MV-4-11 (cell line): ENCODE measurements around the gene KPNA4.
A peak's percentile ranks its signal among the peaks of the same experiment; 100 is the strongest.
"Not testable (repeated sequence)": the region's sequence is repeated elsewhere in the genome, so short reads cannot be mapped to it uniquely, and the experiment has no call there.

Experiments
- DNase-seq: peaks from one replicate; lab custom pipeline; 2025; lab: John Stamatoyannopoulos, UW

KPNA4 gene

GRCh38 chr3:160490166-160490565 is 75.2 kb downstream of the KPNA4 start:
- DNase-seq: no peak

- peak; percentile 48 for DNase-seq
These were observed 78.9 kb downstream of the KPNA4 start for GRCh38 chr3:160486459-160486869.

- DNase-seq: no peak
These were observed 82.6 kb downstream of the KPNA4 start for GRCh38 chr3:160482796-160483195.

- no peak for DNase-seq
These were observed 83.5 kb downstream of the KPNA4 start for GRCh38 chr3:160481856-160482255.

GRCh38 chr3:160480931-160481330 is 84.4 kb downstream of the KPNA4 start:
- DNase-seq: no peak

- DNase-seq: no peak
These were observed 86.0 kb downstream of the KPNA4 start for GRCh38 chr3:160479376-160479775.

GRCh38 chr3:160478338-160478737 is 87.0 kb downstream of the KPNA4 start:
- DNase-seq: peak; percentile 35

- no peak for DNase-seq
These were observed 87.6 kb downstream of the KPNA4 start for GRCh38 chr3:160477750-160478149.

GRCh38 chr3:160475884-160476283 is 89.5 kb downstream of the KPNA4 start:
- DNase-seq: no peak

GRCh38 chr3:160475153-160475552 is 90.2 kb downstream of the KPNA4 start:
- no peak for DNase-seq

- no peak for DNase-seq
These were observed 90.9 kb downstream of the KPNA4 start for GRCh38 chr3:160474416-160474838.

GRCh38 chr3:160473978-160474377 is 91.4 kb downstream of the KPNA4 start:
- no peak for DNase-seq

GRCh38 chr3:160473221-160473620 is 92.2 kb downstream of the KPNA4 start:
- DNase-seq: no peak

- DNase-seq: no peak
These were observed 93.0 kb downstream of the KPNA4 start for GRCh38 chr3:160472344-160472743.

GRCh38 chr3:160471892-160472291 is 93.5 kb downstream of the KPNA4 start:
- DNase-seq: no peak

- no peak for DNase-seq
These were observed 95.2 kb downstream of the KPNA4 start for GRCh38 chr3:160470181-160470580.

GRCh38 chr3:160464971-160465370 is 100.4 kb downstream of the KPNA4 start:
- no peak for DNase-seq

- DNase-seq: no peak
These were observed 101.0 kb downstream of the KPNA4 start for GRCh38 chr3:160464321-160464720.

GRCh38 chr3:160460033-160460432 is 105.3 kb downstream of the KPNA4 start:
- no peak for DNase-seq

- DNase-seq: no peak
These were observed 105.9 kb downstream of the KPNA4 start for GRCh38 chr3:160459450-160459970.

GRCh38 chr3:160458151-160458550 is 107.2 kb downstream of the KPNA4 start:
- DNase-seq: no peak

GRCh38 chr3:160455846-160456245 is 109.5 kb downstream of the KPNA4 start:
- DNase-seq: no peak

GRCh38 chr3:160454995-160455394 is 110.4 kb downstream of the KPNA4 start:
- DNase-seq: no peak

GRCh38 chr3:160452251-160452650 is 113.1 kb downstream of the KPNA4 start:
- DNase-seq: not testable (repeated sequence)

GRCh38 chr3:160451602-160452001 is 113.8 kb downstream of the KPNA4 start:
- no peak for DNase-seq
